HCT116 (cell line): Measurements from ENCODE around the gene PPP4R3C. TPM values are rescaled to one million over a fixed set of nuclear protein-coding genes. Genes with fewer than 3 reads are reported as not detected.

Source experiments
- ATAC-seq: fragments of 200-7000 bp; cut with Tn5 transposase; 2 replicates; pipeline ENCODE4 v1.9.1; 2020; ENCODE audit warnings: mild to moderate bottlenecking, moderate library complexity
- BruUV-seq: library from RNA; stranded (reverse); fragments of 400-500 nt; replicated peaks from 2 replicates; lab custom pipeline; 2021; lab: Mats Ljungman, UMichigan
- CTCF ChIA-PET: fragments of 300-600 bp; sonication (Branson Sonifier 250); formaldehyde crosslinking; loops from one replicate; lab custom pipeline; 2021; ENCODE audit warnings: antibody characterized with exemption; lab: Charles Lee
- POLR2A ChIA-PET: fragments of 300-600, 350-600 bp; sonication (Branson Sonifier 250); formaldehyde crosslinking; loops from one replicate; lab custom pipeline; 2021; ENCODE audit warnings: antibody characterized with exemption; lab: Charles Lee
- RAD21 ChIA-PET, 2 experiments: fragments of 300-600 bp; sonication (Branson Sonifier 250); formaldehyde crosslinking; loops; one replicate each; lab custom pipeline; 2023; ENCODE audit warnings: low total read pairs in 2 of 2; ENCODE audit not compliant: uncharacterized antibody in 2 of 2, unreplicated experiment in 2 of 2, low non-redundant PET in 1 of 2; lab: Charles Lee
- DNase-seq: peaks from one replicate; pipeline ENCODE4 v3.0.0-alpha.2; 2010; ENCODE audit warnings: low read depth, low spot score
- H2AFZ ChIP-seq: fragments of 200-600 bp; shearing (Covaris generic), sonication (generic); 2 replicates; pipeline ENCODE4 v1.6.1; 2017; ENCODE audit warnings: low read depth, mixed run types, mixed read lengths, antibody characterized with exemption, low read length; ENCODE audit not compliant: poor library complexity, severe bottlenecking
- H3K27ac ChIP-seq: 2 replicates; pipeline ENCODE4 v1.5.1; 2012; ENCODE audit warnings: low read depth, low read length
- H3K27me3 ChIP-seq: fragments of 200-600 bp; sonication (generic); 2 replicates; pipeline ENCODE4 v1.6.1; 2016; ENCODE audit warnings: mixed run types, low read length, mixed read lengths; ENCODE audit not compliant: insufficient read depth
- H3K36me3 ChIP-seq, 2 experiments: fragments of 200-500 bp in 1 of 2; fragments of 200-600 bp in 1 of 2; sonication (Bioruptor generic) in 1 of 2; sonication (generic) in 1 of 2; 2 replicates each; pipeline versions ENCODE4 v1.5.1 to v1.6.1; 2014 to 2016; ENCODE audit warnings: low read length in 2 of 2, inconsistent platforms in 1 of 2, mixed read lengths in 1 of 2, mixed run types in 1 of 2; ENCODE audit not compliant: insufficient read depth in 2 of 2, control insufficient read depth in 1 of 2
- H3K4me1 ChIP-seq, 2 experiments: fragments of 200-600 bp in 1 of 2; sonication (generic) in 1 of 2; 2 replicates each; pipeline versions ENCODE4 v1.5.1 to v1.6.1; 2012 to 2017; ENCODE audit warnings: low read length in 2 of 2, inconsistent platforms in 1 of 2, mild to moderate bottlenecking in 1 of 2, mixed read lengths in 1 of 2, mixed run types in 1 of 2, moderate library complexity in 1 of 2; ENCODE audit not compliant: insufficient read depth in 2 of 2, control insufficient read depth in 1 of 2
- H3K4me2 ChIP-seq: fragments of 200-600 bp; sonication (generic); 2 replicates; pipeline ENCODE4 v1.6.1; 2017; ENCODE audit warnings: mixed run types, low read length, mixed read lengths
- H3K4me3 ChIP-seq, 2 experiments: fragments of 200-600 bp in 1 of 2; sonication (generic) in 1 of 2; replicated peaks in 1 of 2; 2 replicates each; pipeline ENCODE4 v1.5.1; 2011 to 2016; ENCODE audit warnings: low read length in 2 of 2, control low read depth in 1 of 2, low read depth in 1 of 2, mild to moderate bottlenecking in 1 of 2, mixed read lengths in 1 of 2, mixed run types in 1 of 2
- H3K79me2 ChIP-seq: fragments of 200-600 bp; sonication (generic); 2 replicates; pipeline ENCODE4 v1.6.1; 2017; ENCODE audit warnings: mild to moderate bottlenecking, mixed run types, low read length, moderate library complexity, mixed read lengths; ENCODE audit not compliant: insufficient read depth
- H3K9ac ChIP-seq: fragments of 200-600 bp; sonication (generic); 2 replicates; pipeline ENCODE4 v1.6.1; 2016; ENCODE audit warnings: low read length, mixed read lengths
- H3K9me2 ChIP-seq: fragments of 200-600 bp; sonication (generic), shearing (Covaris generic); 2 replicates; pipeline ENCODE4 v1.6.1; 2017; ENCODE audit warnings: mixed run types, mild to moderate bottlenecking, moderate library complexity; ENCODE audit not compliant: insufficient read depth
- H3K9me3 ChIP-seq, 2 experiments: fragments of 200-500 bp in 1 of 2; fragments of 200-600 bp in 1 of 2; sonication (Bioruptor generic) in 1 of 2; sonication (generic) in 1 of 2; 2 replicates each; pipeline ENCODE4 v1.6.1; 2014 to 2017; ENCODE audit warnings: low read length in 2 of 2, mixed read lengths in 2 of 2, inconsistent platforms in 1 of 2, low read depth in 1 of 2, mild to moderate bottlenecking in 1 of 2, mixed run types in 1 of 2, moderate library complexity in 1 of 2; ENCODE audit not compliant: control insufficient read depth in 1 of 2, insufficient read depth in 1 of 2
- H4K20me1 ChIP-seq: fragments of 200-600 bp; sonication (generic), shearing (Covaris generic); 2 replicates; pipeline ENCODE4 v1.6.1; 2017; ENCODE audit warnings: mixed run types, mild to moderate bottlenecking, moderate library complexity; ENCODE audit not compliant: insufficient read depth
- ATF3 ChIP-seq: IDR thresholded peaks from 2 replicates; pipeline ENCODE4 v1.6.1; 2012
- CTCF ChIP-seq, 3 experiments: fragments of 200-600 bp in 1 of 3; sonication (generic) in 1 of 3; IDR thresholded peaks in 2 of 3; conservative IDR thresholded peaks in 1 of 3; 2 replicates each; pipeline ENCODE4 v1.5.1; 2012 to 2017; ENCODE audit warnings: low read depth in 2 of 3, low read length in 2 of 3, antibody characterized with exemption in 1 of 3, borderline replicate concordance in 1 of 3, control low read depth in 1 of 3, mild to moderate bottlenecking in 1 of 3, mixed read lengths in 1 of 3, mixed run types in 1 of 3, moderate library complexity in 1 of 3; ENCODE audit not compliant: insufficient read depth in 1 of 3
- EZH2phosphoT487 ChIP-seq: fragments of 200-600 bp; IDR thresholded peaks from 2 replicates; pipeline ENCODE4 v1.6.1; 2018; ENCODE audit warnings: antibody characterized with exemption, borderline replicate concordance
- JUND ChIP-seq: IDR thresholded peaks from 2 replicates; pipeline ENCODE4 v1.6.1; 2012
- REST ChIP-seq: IDR thresholded peaks from 2 replicates; pipeline ENCODE4 v1.6.1; 2012; ENCODE audit warnings: low read depth
- SIN3A ChIP-seq: IDR thresholded peaks from 2 replicates; pipeline ENCODE4 v1.6.1; 2012; ENCODE audit warnings: low read depth
- TCF7L2 ChIP-seq: IDR thresholded peaks from 2 replicates; pipeline ENCODE4 v1.7.0; 2011; ENCODE audit warnings: borderline replicate concordance, inconsistent platforms; ENCODE audit not compliant: insufficient read depth, insufficient read length; ENCODE audit errors: extremely low read depth
- ZFX ChIP-seq: fragments of 450-650 bp; IDR thresholded peaks from 2 replicates; pipeline ENCODE4 v1.6.1; 2017
- intact Hi-C: fragments of 100-400 bp; cut with micrococcal nuclease; formaldehyde crosslinking; loops from 2 replicates; pipeline ENCODE4 v1.10.0; 2022
- total RNA-seq: library from RNA; stranded (reverse); gene quantifications from one replicate; pipeline ENCODE4 v1.2.1, GENCODE V29; 2021; ENCODE audit not compliant: unreplicated experiment

PPP4R3C gene
- total RNA-seq, 1 experiment from 2014 or later, result not detected

GRCh38 chrX:27435031-27435430 is 28.1 kb downstream of the PPP4R3C start:
- no peaks in the 10 kb centered on the region for H3K27me3 ChIP-seq
- no peaks in the 10 kb centered on the region for H3K9me3 ChIP-seq
- ATAC-seq, result no peak
- ChIA-PET CTCF (no interaction called here), RAD21 (no interaction called here), POLR2A (no interaction called here)
- no peak overlapping the region for H2AFZ ChIP-seq
- no peak overlapping the region for H3K27ac ChIP-seq
- no peak overlapping the region for H3K9ac ChIP-seq
- no peak for DNase-seq
- H3K79me2 ChIP-seq, result no peaks in the 10 kb centered on the region
- no peaks in the 10 kb centered on the region for H3K36me3 ChIP-seq
- H3K9me2 ChIP-seq, result no peaks in the 10 kb centered on the region
- no peak overlapping the region for H3K4me2 ChIP-seq
- TF ChIP-seq EZH2phosphoT487 (no peak), TCF7L2 (no peak), ATF3 (no peak), SIN3A (no peak), REST (no peak), ZFX (no peak), JUND (no peak), CTCF (IDR thresholded peaks at IDR 0.05 in 2 of 3, conservative IDR thresholded peaks at IDR 0.05 in 1 of 3; ENCODE audit: borderline replicate concordance in 1 of 3, insufficient read depth in 1 of 3, low read depth in 2 of 3, low read length in 2 of 3) (no peak)
- no peaks in the 10 kb centered on the region for H4K20me1 ChIP-seq
- intact Hi-C loops, result no loop called here
- no peak overlapping the region for H3K4me3 ChIP-seq
- no TSS peak for BruUV-seq
- H3K4me1 ChIP-seq, result no peaks in the 10 kb centered on the region

Other genes starting within 250 kb of the PPP4R3C start
- gene DCAF8L2, start 127.0 kb upstream of the PPP4R3C start, total RNA-seq, result not detected